Colonic mucosa (tissue), 4 donors: Measurements from ENCODE around the gene PLCXD1. TPM values are rescaled to one million over a fixed set of nuclear protein-coding genes. Genes with fewer than 3 reads are reported as not detected.

ENCODE experiments used
- DNase-seq: peaks from one replicate; pipeline ENCODE4 v3.0.0-alpha.2; 2020
- H3K27ac ChIP-seq: fragments of 200-600 bp; one replicate; pipeline ENCODE4 v1.8.0; 2021
- H3K27me3 ChIP-seq: fragments of 200-600 bp; one replicate; pipeline ENCODE4 v1.8.0; 2021
- H3K36me3 ChIP-seq: fragments of 200-600 bp; one replicate; pipeline ENCODE4 v1.8.0; 2021
- H3K4me1 ChIP-seq: fragments of 200-600 bp; one replicate; pipeline ENCODE4 v1.8.0; 2021; ENCODE audit warnings: mild to moderate bottlenecking
- H3K4me3 ChIP-seq: fragments of 200-600 bp; one replicate; pipeline ENCODE4 v1.8.0; 2021
- H3K9ac ChIP-seq, 2 donors: one replicate each; pipeline ENCODE4 v1.7.0; 2013; ENCODE audit warnings: control low read depth in 2 of 2, low read depth in 2 of 2, low read length in 2 of 2
- H3K9me3 ChIP-seq: fragments of 200-600 bp; one replicate; pipeline ENCODE4 v1.8.0; 2021
- intact Hi-C: fragments of 100-400 bp; cut with DNase I; formaldehyde crosslinking; loops from one replicate; pipeline ENCODE4 v1.14.1; 2022
- total RNA-seq, 2 donors: library from RNA; stranded (reverse); fragmentation: NEBNext Ultra II Directional in 1 of 2; extraction: Animal tissue kit (Norgen Biotek cat#: 25700) in 1 of 2; gene quantifications; one replicate each; pipeline ENCODE4 v1.2.1, GENCODE V29; 2021
- TF ChIP-seq, protein P1 (sequence below): fragments of 200-600 bp; IDR thresholded peaks from one replicate; pipeline ENCODE4 v1.8.0; 2022; ENCODE audit warnings: antibody characterized with exemption, mild to moderate bottlenecking
- donor health status: healthy.
- donor health status: DM: no; HTN: no; CAD: no.
- donor health status: DM: no; HTN: no; CAD: no.

The PLCXD1 gene
- total RNA-seq, 2 donors from 2014 or later, result 11.0 to 23.8 TPM

DNA sequence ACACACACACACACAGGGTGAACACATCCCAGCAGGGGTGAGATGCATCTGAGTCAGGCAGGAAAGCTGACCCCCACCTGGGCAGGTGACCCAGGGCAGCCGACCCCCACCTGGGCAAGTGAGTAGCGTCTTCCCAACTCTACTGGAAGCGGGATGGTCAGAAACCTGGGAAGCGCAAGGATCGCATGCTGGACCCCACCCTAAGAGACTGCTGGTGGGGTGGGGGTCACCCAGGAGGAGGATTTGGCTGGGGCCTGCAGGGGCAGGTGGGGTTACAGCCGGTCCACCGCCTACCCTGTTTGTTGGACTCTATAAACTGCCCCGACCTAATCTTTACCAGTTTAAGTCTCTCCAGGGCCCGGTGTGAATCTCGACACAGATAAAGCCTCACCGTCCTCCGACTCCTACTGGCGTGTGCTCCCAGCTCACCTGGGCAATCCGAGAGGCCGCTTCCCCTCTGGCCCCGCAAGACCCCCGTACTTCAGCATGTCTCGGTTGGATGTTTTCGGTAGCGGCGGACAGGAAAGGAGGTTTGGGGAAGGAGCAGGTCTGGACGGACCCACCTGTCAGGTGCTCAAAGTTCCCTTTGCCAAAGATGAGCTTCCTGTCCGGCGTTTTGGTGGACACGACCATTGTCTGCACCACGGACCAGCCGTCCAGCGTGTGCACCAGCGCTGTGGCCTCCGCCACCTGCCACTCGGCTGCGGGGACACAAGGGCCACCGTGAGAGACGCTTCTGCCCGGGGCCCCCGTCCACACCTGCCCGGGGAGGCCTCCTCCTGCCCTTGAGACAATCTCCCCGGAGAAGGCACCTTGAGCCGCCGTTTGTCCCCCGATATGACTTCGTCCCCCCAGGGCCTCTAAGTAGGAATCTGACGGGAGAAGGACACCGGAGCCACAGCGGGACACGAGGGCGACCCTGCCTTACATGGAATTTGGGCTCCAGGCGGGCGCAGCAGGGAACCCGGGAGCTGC lies 35.5 kb downstream of the PLCXD1 start:
- intact Hi-C loops, result no loop called here
- Histone ChIP-seq H3K4me3 (no peak overlapping the region), H3K4me1 (peaks cover 8% of the 10 kb centered on the region), H3K9ac (no peak overlapping the region), H3K36me3 (peaks cover 5% of the 10 kb centered on the region), H3K27ac (no peak overlapping the region), H3K9me3 (no peaks in the 10 kb centered on the region), H3K27me3 (no peaks in the 10 kb centered on the region)
- TF ChIP-seq, protein P1, sequence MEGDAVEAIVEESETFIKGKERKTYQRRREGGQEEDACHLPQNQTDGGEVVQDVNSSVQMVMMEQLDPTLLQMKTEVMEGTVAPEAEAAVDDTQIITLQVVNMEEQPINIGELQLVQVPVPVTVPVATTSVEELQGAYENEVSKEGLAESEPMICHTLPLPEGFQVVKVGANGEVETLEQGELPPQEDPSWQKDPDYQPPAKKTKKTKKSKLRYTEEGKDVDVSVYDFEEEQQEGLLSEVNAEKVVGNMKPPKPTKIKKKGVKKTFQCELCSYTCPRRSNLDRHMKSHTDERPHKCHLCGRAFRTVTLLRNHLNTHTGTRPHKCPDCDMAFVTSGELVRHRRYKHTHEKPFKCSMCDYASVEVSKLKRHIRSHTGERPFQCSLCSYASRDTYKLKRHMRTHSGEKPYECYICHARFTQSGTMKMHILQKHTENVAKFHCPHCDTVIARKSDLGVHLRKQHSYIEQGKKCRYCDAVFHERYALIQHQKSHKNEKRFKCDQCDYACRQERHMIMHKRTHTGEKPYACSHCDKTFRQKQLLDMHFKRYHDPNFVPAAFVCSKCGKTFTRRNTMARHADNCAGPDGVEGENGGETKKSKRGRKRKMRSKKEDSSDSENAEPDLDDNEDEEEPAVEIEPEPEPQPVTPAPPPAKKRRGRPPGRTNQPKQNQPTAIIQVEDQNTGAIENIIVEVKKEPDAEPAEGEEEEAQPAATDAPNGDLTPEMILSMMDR, result no peak
- DNase-seq, result no peak

DNA sequence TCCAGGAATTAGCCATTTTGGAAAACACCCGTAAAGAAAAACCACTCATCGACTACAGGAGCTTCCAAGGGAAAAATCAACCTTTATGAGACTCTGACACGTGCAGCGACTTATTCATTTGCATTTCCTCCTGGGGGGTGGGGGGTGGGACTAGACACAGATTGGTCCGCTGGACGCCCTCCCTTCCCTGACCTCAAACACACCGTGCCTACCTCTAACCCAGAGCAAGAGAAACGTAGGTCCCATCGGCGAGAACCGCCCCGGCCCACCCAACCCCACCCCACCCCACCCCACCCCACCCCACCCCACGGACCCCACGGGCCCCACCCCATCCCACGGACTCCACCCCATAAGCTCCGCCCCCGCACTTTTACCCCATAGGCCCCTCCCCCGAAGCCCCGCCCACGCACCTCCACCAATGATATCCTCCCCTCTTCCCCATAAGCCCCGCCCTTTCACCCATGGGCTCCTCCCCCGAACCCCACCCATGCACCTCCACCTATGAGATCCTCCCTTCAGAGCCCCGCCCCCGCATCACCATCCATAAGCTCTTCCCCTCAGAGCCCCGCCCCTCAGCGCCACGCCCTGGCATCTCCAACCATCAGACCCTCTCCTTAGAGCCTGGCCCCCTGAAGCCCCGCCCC lies 36.4 kb downstream of the PLCXD1 start:
- peaks cover 8% of the 10 kb centered on the region for H3K4me1 ChIP-seq
- peak overlapping the region; percentile 88 for H3K27ac ChIP-seq
- H3K36me3 ChIP-seq, result peaks cover 5% of the 10 kb centered on the region
- DNase-seq, result no peak
- no peak overlapping the region for H3K9ac ChIP-seq
- H3K9me3 ChIP-seq, result no peaks in the 10 kb centered on the region
- peak overlapping the region; percentile 60 for H3K4me3 ChIP-seq
- H3K27me3 ChIP-seq, result no peaks in the 10 kb centered on the region
- TF ChIP-seq, protein P1, result no peak
- intact Hi-C loops, result no loop called here

DNA sequence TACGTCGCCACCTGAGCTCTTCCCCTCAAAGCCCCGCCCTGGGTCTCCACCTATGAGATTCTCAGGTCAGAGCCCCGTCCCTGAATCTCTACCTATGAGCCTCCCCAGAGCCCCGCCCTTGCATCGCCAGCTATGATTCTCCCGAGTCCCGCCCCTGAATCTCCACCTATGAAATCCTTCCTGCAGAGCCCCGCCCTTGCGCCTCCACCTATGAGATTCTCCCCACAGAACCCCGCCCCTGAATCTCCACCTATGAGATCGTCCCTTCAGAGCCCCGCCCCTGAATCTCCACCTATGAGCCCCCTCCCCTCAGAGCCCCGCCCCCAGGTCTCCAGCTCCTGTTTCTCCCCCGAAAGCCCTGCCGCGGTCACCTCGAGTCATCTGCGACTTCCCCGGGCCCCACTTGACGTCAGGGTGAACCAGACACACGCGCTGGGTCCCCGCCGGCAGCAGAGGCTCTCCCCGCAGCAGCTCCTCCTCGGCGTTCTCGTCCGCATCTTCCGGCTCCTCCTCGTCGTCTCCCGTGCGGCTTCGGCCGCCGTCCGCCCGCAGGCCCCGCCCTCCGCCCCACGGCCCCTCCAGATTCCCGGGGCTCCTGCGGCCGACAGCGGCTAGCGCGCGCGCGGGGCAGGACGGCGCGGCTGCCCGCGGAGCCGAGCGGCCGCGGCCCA lies 37.0 kb downstream of the PLCXD1 start:
- intact Hi-C loops, result no loop called here

DNA sequence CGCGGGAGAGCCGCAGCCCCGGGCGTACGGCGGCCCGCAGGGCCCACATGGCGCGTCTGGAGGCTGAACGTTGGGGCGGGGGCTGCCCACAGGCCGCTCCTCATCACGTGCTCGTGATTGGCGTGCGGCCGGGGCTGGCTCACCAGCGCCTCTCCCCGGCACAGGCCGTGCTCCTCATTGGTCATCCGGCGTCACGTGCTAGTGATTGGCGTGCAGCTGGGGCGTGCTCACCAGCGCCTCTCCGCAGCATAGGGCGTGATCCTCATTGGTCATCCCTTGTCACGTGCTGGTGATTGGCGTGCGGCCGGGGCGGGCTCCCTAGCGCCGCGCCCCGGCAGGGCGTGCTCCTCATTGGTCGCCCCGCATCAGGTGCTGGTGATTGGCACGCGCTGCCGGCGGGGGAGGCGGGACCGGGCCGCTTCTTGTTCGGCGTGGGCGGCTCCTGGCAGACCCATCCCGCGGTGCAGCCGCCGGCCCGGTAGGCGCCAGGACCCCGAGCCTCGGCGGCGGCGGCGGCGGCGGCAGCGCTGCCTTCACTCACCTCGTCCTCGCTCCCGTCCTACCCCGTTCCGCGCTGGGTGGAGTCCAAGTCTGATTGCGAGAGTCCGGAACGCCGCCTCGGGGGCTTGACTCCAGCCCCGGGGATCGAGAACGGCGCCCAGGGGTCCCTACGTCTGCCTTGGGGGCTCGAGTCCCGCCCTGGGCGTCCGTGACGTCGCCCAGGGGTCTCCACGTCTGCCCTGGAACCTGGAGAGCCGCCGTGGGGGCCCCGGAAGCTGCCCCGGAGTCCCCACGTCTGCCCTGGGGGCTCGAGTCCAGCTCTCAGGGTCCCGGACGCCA lies 37.8 kb downstream of the PLCXD1 start, which contains the start of gene GTPBP6:
TSS of gene GTPBP6 (minus strand) at position 58 of the 840 bp plus-strand sequence. CDS start at position 49, 9 bp downstream.
- Histone ChIP-seq H3K27me3 (no peaks in the 10 kb centered on the region), H3K36me3 (peaks cover 5% of the 10 kb centered on the region), H3K4me3 (peak within 1 kb of the TSS; percentile 95), H3K4me1 (peaks cover 8% of the 10 kb centered on the region), H3K27ac (peak within 1 kb of the TSS; percentile 88), H3K9me3 (no peaks in the 10 kb centered on the region), H3K9ac (peak within 1 kb of the TSS; percentile 87 to 99)
- DNase-seq, result peak; percentile 100
- intact Hi-C loops, result no loop called here
- TF ChIP-seq, protein P1, result no peak

More for the DNA sequence above, 37.0 kb downstream of the PLCXD1 start:
- peaks cover 5% of the 10 kb centered on the region for H3K36me3 ChIP-seq
- TF ChIP-seq, protein P1, result no peak
- peak overlapping the region; percentile 60 for H3K4me3 ChIP-seq
- DNase-seq, result peak; percentile 97
- no peaks in the 10 kb centered on the region for H3K27me3 ChIP-seq
- H3K27ac ChIP-seq, result peak overlapping the region; percentile 88
- peaks cover 8% of the 10 kb centered on the region for H3K4me1 ChIP-seq
- peak overlapping the region in 1 of 2 donors; percentile 66 for H3K9ac ChIP-seq
- no peaks in the 10 kb centered on the region for H3K9me3 ChIP-seq
